ENCODE data around the gene SPNS2. TPM values are rescaled to one million over a fixed set of nuclear protein-coding genes. Genes with fewer than 3 reads are reported as not detected.
"Not testable (repeated sequence)": the region's sequence is repeated elsewhere in the genome, so short reads cannot be mapped to it uniquely, and the experiment has no call there.

SPNS2 gene
- total RNA-seq, 1 donor from 2014 or later: 0.70 TPM

DNA sequence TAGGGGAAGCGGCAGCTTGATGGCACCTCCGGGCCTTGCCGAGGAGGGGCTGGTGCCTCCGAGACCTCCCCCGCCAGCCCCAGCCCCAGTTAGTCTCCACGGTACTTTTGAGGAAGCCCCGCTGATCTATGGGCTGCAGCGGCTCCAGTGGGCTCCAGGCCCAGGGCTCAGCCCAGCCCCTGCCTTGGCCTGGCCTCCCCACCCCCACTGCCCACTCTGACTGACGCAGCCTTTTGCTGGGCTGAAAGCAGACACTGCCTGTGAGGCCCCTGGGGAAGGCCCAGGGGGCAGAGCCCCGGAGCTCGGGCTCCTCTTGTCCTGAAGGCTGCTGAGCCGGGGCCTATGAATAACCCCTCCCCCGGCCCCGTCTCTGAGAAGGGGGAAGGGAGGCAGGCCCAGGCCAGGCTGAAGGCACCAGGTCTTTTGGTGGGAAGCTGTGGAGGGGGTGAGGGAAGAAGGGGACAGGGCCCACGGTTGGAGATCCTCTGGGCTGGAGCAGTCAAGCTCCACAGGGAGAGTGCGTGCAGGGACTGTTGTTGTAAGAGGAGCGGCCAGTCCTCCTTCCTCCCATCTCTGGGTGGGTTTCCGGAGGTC, 78.1 kb downstream of the SPNS2 start:
- Mint-ChIP-seq H3K27me3 (ENCODE audit: low read depth) (peaks cover 10% of the 10 kb centered on the region), H3K36me3 (ENCODE audit: low read depth) (no peaks in the 10 kb centered on the region), H3K27ac (ENCODE audit: unreplicated experiment) (peak overlapping the region; percentile 36), H3K4me1 (ENCODE audit: low read depth) (peaks cover 9% of the 10 kb centered on the region), H3K4me3 (ENCODE audit: unreplicated experiment) (no peak overlapping the region), H3K9me3 (ENCODE audit: low read depth) (no peaks in the 10 kb centered on the region)
- TF ChIP-seq, protein P1, sequence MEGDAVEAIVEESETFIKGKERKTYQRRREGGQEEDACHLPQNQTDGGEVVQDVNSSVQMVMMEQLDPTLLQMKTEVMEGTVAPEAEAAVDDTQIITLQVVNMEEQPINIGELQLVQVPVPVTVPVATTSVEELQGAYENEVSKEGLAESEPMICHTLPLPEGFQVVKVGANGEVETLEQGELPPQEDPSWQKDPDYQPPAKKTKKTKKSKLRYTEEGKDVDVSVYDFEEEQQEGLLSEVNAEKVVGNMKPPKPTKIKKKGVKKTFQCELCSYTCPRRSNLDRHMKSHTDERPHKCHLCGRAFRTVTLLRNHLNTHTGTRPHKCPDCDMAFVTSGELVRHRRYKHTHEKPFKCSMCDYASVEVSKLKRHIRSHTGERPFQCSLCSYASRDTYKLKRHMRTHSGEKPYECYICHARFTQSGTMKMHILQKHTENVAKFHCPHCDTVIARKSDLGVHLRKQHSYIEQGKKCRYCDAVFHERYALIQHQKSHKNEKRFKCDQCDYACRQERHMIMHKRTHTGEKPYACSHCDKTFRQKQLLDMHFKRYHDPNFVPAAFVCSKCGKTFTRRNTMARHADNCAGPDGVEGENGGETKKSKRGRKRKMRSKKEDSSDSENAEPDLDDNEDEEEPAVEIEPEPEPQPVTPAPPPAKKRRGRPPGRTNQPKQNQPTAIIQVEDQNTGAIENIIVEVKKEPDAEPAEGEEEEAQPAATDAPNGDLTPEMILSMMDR (IDR thresholded peaks at IDR 0.05): no peak
- no peak for DNase-seq (ENCODE audit: low spot score)

DNA sequence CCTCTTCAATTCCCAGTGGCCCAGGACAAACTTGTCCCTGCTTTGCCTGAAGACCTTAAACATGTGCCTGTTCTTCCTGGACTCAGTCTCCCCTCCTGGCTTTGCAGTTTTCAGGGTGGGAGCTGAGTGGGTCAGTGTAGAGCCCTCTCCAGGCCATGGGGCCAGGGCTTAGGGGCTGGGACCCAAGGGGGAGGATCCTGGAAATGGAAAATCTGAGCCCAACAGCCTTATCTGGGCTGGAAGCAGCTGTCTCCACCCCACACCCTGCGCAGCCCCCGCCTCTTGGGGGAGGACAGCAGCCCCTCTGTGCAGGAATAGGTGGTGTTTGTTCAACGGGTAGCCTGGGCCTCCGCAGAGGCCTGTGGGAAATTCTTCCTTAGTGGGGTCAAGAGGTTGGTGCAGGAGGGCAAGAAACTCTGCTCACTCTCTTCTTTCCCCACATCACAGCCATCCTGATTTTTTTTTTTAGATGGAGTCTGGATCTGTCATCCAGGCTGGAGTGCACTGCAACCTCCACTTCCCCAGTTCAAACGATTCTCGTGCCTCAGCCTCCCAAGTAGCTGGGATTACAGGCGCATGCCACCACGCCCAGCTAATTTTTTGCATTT, 78.8 kb downstream of the SPNS2 start:
- Mint-ChIP-seq H3K36me3 (ENCODE audit: low read depth) (no peaks in the 10 kb centered on the region), H3K4me1 (ENCODE audit: low read depth) (peaks cover 9% of the 10 kb centered on the region), H3K9me3 (ENCODE audit: low read depth) (no peaks in the 10 kb centered on the region), H3K27me3 (ENCODE audit: low read depth) (peaks cover 15% of the 10 kb centered on the region), H3K27ac (ENCODE audit: unreplicated experiment) (no peak overlapping the region), H3K4me3 (ENCODE audit: unreplicated experiment) (no peak overlapping the region)
- DNase-seq (ENCODE audit: low spot score): no peak
- TF ChIP-seq, protein P1 (IDR thresholded peaks at IDR 0.05): no peak

DNA sequence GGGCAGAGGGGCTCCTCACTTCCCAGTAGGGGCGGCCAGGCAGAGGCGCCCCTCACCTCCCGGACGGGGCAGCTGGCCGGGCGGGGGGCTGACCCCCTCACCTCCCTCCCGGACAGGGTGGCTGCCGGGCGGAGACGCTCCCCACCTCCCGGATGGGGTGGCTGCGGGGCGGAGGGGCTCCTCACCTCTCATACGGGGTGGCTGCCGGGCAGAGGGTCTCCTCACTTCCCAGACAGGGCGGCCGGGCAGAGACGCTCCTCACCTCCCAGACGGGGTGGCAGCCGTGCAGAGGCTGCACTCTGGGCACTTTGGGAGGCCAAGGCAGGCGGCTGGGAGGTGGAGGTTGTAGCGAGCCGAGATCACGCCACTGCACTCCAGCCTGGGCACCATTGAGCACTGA, 79.7 kb downstream of the SPNS2 start:
- not testable (repeated sequence) for H3K27ac Mint-ChIP-seq (ENCODE audit: unreplicated experiment); DNase-seq (ENCODE audit: low spot score); H3K9me3 Mint-ChIP-seq (ENCODE audit: low read depth); H3K4me3 Mint-ChIP-seq (ENCODE audit: unreplicated experiment); H3K4me1 Mint-ChIP-seq (ENCODE audit: low read depth); H3K36me3 Mint-ChIP-seq (ENCODE audit: low read depth)
- H3K27me3 Mint-ChIP-seq (ENCODE audit: low read depth): peaks cover 23% of the 10 kb centered on the region

DNA sequence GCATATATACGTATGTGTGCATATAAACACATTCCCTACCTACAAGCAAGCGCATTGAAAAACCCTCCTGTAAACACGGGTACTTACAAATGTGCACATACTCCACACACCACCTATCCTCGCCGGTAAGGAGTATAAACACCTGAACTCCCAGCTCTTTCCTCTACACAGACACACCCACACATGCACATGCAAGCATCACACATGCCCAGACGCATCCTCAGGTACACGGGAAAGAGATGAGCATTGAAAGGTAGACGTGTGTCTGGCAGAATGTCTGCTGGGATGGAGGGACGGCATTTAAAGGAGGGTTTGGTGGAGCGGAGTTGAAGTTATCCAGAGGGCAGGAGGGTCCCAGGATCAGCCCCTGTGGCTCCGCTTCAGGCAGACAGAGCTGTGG, 81.0 kb downstream of the SPNS2 start:
- H3K27ac Mint-ChIP-seq (ENCODE audit: unreplicated experiment): no peak overlapping the region
- H3K4me3 Mint-ChIP-seq (ENCODE audit: unreplicated experiment): no peak overlapping the region
- H3K27me3 Mint-ChIP-seq (ENCODE audit: low read depth): peaks cover 29% of the 10 kb centered on the region
- TF ChIP-seq, protein P1 (IDR thresholded peaks at IDR 0.05): no peak
- DNase-seq (ENCODE audit: low spot score): no peak
- peaks cover 13% of the 10 kb centered on the region for H3K4me1 Mint-ChIP-seq (ENCODE audit: low read depth)
- H3K9me3 Mint-ChIP-seq (ENCODE audit: low read depth): no peaks in the 10 kb centered on the region
- no peaks in the 10 kb centered on the region for H3K36me3 Mint-ChIP-seq (ENCODE audit: low read depth)

DNA sequence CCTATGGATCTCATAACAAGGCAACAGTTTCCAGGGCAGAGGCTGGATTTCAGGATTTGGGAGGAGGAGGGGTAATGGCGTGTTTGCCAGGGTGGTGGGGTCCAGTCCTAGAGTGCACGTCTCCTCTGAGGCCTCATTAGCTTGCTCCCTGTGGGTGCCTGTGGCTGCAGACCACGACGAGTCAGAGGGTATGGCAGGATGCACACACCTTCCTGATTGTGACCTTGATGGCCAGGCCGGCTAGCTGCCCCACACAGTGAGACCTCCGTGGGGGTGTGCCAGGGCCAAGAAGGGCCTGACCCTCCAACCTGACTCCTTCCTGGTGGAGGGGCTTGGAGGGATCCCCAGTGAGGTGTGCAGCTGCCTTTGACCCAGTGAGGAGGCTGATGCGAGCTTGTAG, 81.6 kb downstream of the SPNS2 start:
- H3K27me3 Mint-ChIP-seq (ENCODE audit: low read depth): peaks cover 33% of the 10 kb centered on the region
- H3K4me3 Mint-ChIP-seq (ENCODE audit: unreplicated experiment): no peak overlapping the region
- TF ChIP-seq, protein P1 (IDR thresholded peaks at IDR 0.05): no peak
- DNase-seq (ENCODE audit: low spot score): no peak
- no peaks in the 10 kb centered on the region for H3K9me3 Mint-ChIP-seq (ENCODE audit: low read depth)
- H3K27ac Mint-ChIP-seq (ENCODE audit: unreplicated experiment): no peak overlapping the region
- peaks cover 13% of the 10 kb centered on the region for H3K4me1 Mint-ChIP-seq (ENCODE audit: low read depth)
- no peaks in the 10 kb centered on the region for H3K36me3 Mint-ChIP-seq (ENCODE audit: low read depth)

DNA sequence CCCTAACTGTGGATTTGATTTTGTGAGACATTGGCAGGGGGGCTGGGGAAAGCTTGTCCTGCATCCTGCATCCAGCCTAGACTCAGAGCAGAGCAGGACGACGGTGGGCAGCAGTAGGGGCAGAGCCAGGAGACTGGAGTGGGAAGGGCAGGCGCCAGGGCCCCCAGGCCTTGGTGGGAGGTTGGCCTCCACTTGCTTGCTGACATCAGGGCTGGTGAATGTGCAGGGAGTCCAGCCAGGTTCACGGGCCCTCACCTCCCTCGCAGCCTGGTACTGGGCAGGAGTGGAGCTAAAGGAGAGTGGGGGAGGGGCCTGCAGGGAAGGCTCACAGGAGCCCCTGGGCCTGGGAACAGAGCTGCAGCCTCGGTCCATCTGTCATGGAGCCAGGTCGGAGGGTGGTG, 83.4 kb downstream of the SPNS2 start:
- H3K4me3 Mint-ChIP-seq (ENCODE audit: unreplicated experiment): no peak overlapping the region
- H3K4me1 Mint-ChIP-seq (ENCODE audit: low read depth): peaks cover 5% of the 10 kb centered on the region
- peaks cover 43% of the 10 kb centered on the region for H3K27me3 Mint-ChIP-seq (ENCODE audit: low read depth)
- no peak for DNase-seq (ENCODE audit: low spot score)
- TF ChIP-seq, protein P1 (IDR thresholded peaks at IDR 0.05): no peak
- H3K27ac Mint-ChIP-seq (ENCODE audit: unreplicated experiment): no peak overlapping the region
- no peaks in the 10 kb centered on the region for H3K36me3 Mint-ChIP-seq (ENCODE audit: low read depth)
- H3K9me3 Mint-ChIP-seq (ENCODE audit: low read depth): no peaks in the 10 kb centered on the region

Data from chondrocyte (in vitro differentiated cells).